Stimulated activated CD8-positive, alpha-beta memory T cell treated with anti-CD3 and anti-CD28 coated beads, Interleukin-12 subunit alpha, Interleukin-12 subunit beta, amount 100 ng/mL, for 24 hours (primary cell): Measurements from ENCODE around the gene KRTAP5-10.
"Not testable (repeated sequence)": the region's sequence is repeated elsewhere in the genome, so short reads cannot be mapped to it uniquely, and the experiment has no call there.

ENCODE experiments used
- DNase-seq: peaks from one replicate; pipeline ENCODE4 v3.0.0-alpha.2; 2020; ENCODE audit errors: extremely low read depth

KRTAP5-10 gene

GRCh38 chr11:71611218-71611910 lies 46.0 kb downstream of the KRTAP5-10 start:
- not testable (repeated sequence) for DNase-seq

GRCh38 chr11:71613931-71614330 lies 48.6 kb downstream of the KRTAP5-10 start:
- DNase-seq, result not testable (repeated sequence)

GRCh38 chr11:71614366-71614917 lies 49.1 kb downstream of the KRTAP5-10 start:
- not testable (repeated sequence) for DNase-seq

GRCh38 chr11:71615003-71615402 lies 49.6 kb downstream of the KRTAP5-10 start:
- not testable (repeated sequence) for DNase-seq
